Prostate gland (tissue), 2 donors: ENCODE measurements around the gene DRD3. TPM values are rescaled to one million over a fixed set of nuclear protein-coding genes. Genes with fewer than 3 reads are reported as not detected.

Experiments used
- DNase-seq: peaks from one replicate; pipeline ENCODE4 v3.0.0-alpha.2; 2019; ENCODE audit warnings: low spot score
- H3K27ac ChIP-seq, 2 donors: fragments of 200-600 bp; sonication (generic); 2 replicates each; pipeline ENCODE4 v1.5.1; 2017 to 2019
- H3K27me3 ChIP-seq: fragments of 200-600 bp; sonication (generic); replicated peaks from 2 replicates; pipeline ENCODE4 v1.5.1; 2019; ENCODE audit not compliant: insufficient read depth
- H3K36me3 ChIP-seq, 2 donors: fragments of 200-600 bp; sonication (generic); 1 replicate in 1 of 2; 2 replicates in 1 of 2; pipeline versions ENCODE4 v1.5.1 to v1.8.1; 2017 to 2019
- H3K4me1 ChIP-seq: fragments of 200-600 bp; sonication (generic); replicated peaks from 2 replicates; pipeline ENCODE4 v1.5.1; 2019
- H3K4me3 ChIP-seq, 2 donors: fragments of 200-600 bp; sonication (generic); 2 replicates each; pipeline ENCODE4 v1.5.1; 2017 to 2019
- H3K9me3 ChIP-seq: fragments of 200-600 bp; sonication (generic); 2 replicates; pipeline ENCODE4 v1.5.1; 2017
- CTCF ChIP-seq, 4 experiments: fragments of 200-600 bp in 2 of 4; fragments of 450-650 bp in 2 of 4; sonication (generic) in 2 of 4; IDR thresholded peaks; 1 replicate in 3 of 4; 2 replicates in 1 of 4; pipeline ENCODE4 v1.5.1; 2016 to 2019; ENCODE audit warnings: antibody characterized with exemption in 4 of 4, mild to moderate bottlenecking in 2 of 4, moderate library complexity in 2 of 4
- POLR2A ChIP-seq: fragments of 450-650 bp; IDR thresholded peaks from one replicate; pipeline ENCODE4 v1.6.1; 2016; ENCODE audit warnings: antibody characterized with exemption, mild to moderate bottlenecking
- POLR2AphosphoS5 ChIP-seq: sonication (generic); formaldehyde crosslinking; IDR thresholded peaks from one replicate; pipeline ENCODE4 v1.6.1; 2017; ENCODE audit warnings: antibody characterized with exemption
- WGBS: methylation state at CpG from one replicate; pipeline ENCODE4 v1.1.5; 2018; 5-methylcytosine and 5-hydroxymethylcytosine counted together
- intact Hi-C: fragments of 100-400 bp; cut with DNase I; formaldehyde crosslinking; loops from one replicate; pipeline ENCODE4 v1.14.2; 2022
- total RNA-seq, 2 donors: library from RNA; depleted of rRNA; stranded (reverse); fragments of >200 nt; gene quantifications; one replicate each; pipeline ENCODE4 v1.1.0, GENCODE V29; 2016

DRD3 gene
- total RNA-seq, 2 donors from 2014 or later, result not detected

GRCh38 chr3:114080201-114080600, 98.7 kb downstream of the DRD3 start:
- H3K9me3 ChIP-seq, result no peaks in the 10 kb centered on the region
- DNase-seq, result no peak
- no peaks in the 10 kb centered on the region for H3K36me3 ChIP-seq
- H3K27ac ChIP-seq, result no peak overlapping the region
- intact Hi-C loops, result no loop called here
- no peaks in the 10 kb centered on the region for H3K4me1 ChIP-seq
- TF ChIP-seq CTCF (IDR thresholded peaks at IDR 0.05) (no peak), POLR2A (no peak), POLR2AphosphoS5 (no peak)
- no peak overlapping the region for H3K4me3 ChIP-seq
- no peaks in the 10 kb centered on the region for H3K27me3 ChIP-seq

- Histone ChIP-seq H3K27ac (no peak overlapping the region), H3K36me3 (no peaks in the 10 kb centered on the region), H3K27me3 (no peaks in the 10 kb centered on the region), H3K4me3 (no peak overlapping the region), H3K9me3 (no peaks in the 10 kb centered on the region), H3K4me1 (no peaks in the 10 kb centered on the region)
- 41% methylated on average over 5 of the region's 5 CpGs for WGBS
- TF ChIP-seq POLR2AphosphoS5, result no peak
- no peak for TF ChIP-seq CTCF (IDR thresholded peaks at IDR 0.05)
- TF ChIP-seq POLR2A, result no peak
- no peak for DNase-seq
- intact Hi-C loops, result no loop called here
These were observed 99.1 kb downstream of the DRD3 start for GRCh38 chr3:114079761-114080160.

GRCh38 chr3:114078126-114078525, 100.7 kb downstream of the DRD3 start:
- no peaks in the 10 kb centered on the region for H3K27me3 ChIP-seq
- intact Hi-C loops, result no loop called here
- H3K27ac ChIP-seq, result no peak overlapping the region
- no peaks in the 10 kb centered on the region for H3K4me1 ChIP-seq
- H3K36me3 ChIP-seq, result no peaks in the 10 kb centered on the region
- DNase-seq, result no peak
- H3K9me3 ChIP-seq, result no peaks in the 10 kb centered on the region
- no peak overlapping the region for H3K4me3 ChIP-seq
- TF ChIP-seq CTCF (IDR thresholded peaks at IDR 0.05), result no peak

Other genes starting within 250 kb of the DRD3 start
- gene ZDHHC23, start 231.0 kb downstream of the DRD3 start, total RNA-seq, result 10 to 100 TPM in 1 of 2 donors, 1 to 10 TPM in 1; 4.2 to 10.1 TPM
- 1 to 10 TPM; 4.6 to 8.1 TPM for gene CCDC191, start 122.5 kb downstream of the DRD3 start, total RNA-seq
- gene QTRT2, start 122.3 kb downstream of the DRD3 start, total RNA-seq, result 10 to 100 TPM; 11.7 to 20.8 TPM
- gene ZNF80, start 58.5 kb upstream of the DRD3 start, total RNA-seq, result under 1 TPM in 1 of 2 donors, not detected in 1; 0.62 TPM
- gene TIGIT, start 115.0 kb upstream of the DRD3 start, total RNA-seq, result under 1 TPM in 1 of 2 donors, not detected in 1; 0.40 TPM